ENCODE measurements around the gene VIPR1.

The VIPR1 gene

DNA sequence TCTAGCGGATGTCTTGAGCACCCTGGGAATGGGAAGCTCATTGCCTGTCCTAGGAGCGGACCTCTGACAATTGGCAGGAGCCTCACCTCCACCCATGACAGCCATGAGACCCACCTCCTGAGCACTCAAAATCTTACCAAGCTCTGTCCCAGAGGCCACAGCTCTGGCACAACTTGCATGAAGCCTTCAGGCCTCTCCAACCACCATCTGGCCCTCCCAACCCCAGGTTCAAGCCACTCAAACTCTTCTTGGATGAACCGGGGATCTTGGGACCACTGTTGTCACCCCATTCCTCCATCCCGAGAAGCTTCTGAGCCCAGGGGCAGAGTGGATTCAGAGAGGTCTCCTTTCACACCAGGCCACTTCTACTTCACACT, 1.5 kb downstream of the VIPR1 start:
- TF ChIP-seq, protein P1, sequence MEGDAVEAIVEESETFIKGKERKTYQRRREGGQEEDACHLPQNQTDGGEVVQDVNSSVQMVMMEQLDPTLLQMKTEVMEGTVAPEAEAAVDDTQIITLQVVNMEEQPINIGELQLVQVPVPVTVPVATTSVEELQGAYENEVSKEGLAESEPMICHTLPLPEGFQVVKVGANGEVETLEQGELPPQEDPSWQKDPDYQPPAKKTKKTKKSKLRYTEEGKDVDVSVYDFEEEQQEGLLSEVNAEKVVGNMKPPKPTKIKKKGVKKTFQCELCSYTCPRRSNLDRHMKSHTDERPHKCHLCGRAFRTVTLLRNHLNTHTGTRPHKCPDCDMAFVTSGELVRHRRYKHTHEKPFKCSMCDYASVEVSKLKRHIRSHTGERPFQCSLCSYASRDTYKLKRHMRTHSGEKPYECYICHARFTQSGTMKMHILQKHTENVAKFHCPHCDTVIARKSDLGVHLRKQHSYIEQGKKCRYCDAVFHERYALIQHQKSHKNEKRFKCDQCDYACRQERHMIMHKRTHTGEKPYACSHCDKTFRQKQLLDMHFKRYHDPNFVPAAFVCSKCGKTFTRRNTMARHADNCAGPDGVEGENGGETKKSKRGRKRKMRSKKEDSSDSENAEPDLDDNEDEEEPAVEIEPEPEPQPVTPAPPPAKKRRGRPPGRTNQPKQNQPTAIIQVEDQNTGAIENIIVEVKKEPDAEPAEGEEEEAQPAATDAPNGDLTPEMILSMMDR (IDR thresholded peaks at IDR 0.05): no peak
- no peaks in the 10 kb centered on the region for H3K9me3 ChIP-seq
- H3K4me1 ChIP-seq (ENCODE audit: control insufficient read depth in 1 of 2, insufficient read depth in 1 of 2, low read depth in 1 of 2, low read length in 1 of 2): peaks cover 20 to 21% of the 10 kb centered on the region in 2 experiments
- H3K27me3 ChIP-seq: peaks cover 73% of the 10 kb centered on the region
- no peaks in the 10 kb centered on the region for H3K36me3 ChIP-seq
- H3K27ac ChIP-seq: no peak overlapping the region
- H3K4me3 ChIP-seq (ENCODE audit: low read depth in 1 of 2, low read length in 1 of 2): no peak overlapping the region

DNA sequence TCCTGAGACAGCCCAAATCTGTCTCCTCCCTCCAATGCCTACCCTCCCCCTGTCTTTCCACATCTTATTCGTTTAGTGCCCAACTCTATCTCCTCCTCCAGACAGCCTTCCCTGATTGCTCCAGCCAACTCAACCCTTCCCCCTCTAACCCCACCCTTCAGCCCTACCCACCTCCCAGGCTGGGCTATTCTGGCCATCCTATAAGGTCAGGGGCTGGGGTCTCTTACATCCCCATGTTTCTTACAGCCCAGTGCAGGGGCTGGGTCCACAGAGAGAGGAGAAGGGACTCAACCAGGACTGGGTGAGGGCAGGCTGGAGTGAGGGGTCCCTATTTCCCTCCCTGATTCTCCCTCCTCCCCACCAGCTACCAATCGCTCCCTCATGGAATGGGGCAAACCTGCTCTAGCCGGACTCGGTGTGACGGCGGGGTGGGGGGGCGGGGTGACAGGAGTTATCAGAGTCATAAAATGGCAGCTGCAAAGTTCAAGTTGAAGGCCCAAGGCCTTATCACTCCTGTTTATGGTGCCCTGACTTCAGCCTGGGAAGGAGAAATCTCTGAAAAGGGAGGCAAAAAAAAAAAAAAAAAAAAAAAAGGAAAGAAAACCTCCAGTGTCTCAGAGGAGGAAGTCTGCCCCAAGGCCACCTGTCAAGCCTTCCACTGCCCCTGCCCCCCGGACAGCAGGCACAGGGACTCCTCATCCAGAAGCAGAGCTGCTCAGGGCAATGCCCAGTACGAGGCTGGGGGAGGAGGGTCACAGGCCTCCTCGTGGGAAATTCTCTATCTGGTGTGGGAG, 2.1 kb downstream of the VIPR1 start:
- Histone ChIP-seq H3K4me1 (ENCODE audit: control insufficient read depth in 1 of 2, insufficient read depth in 1 of 2, low read depth in 1 of 2, low read length in 1 of 2) (peaks cover 20 to 21% of the 10 kb centered on the region in 2 experiments), H3K27ac (no peak overlapping the region), H3K36me3 (no peaks in the 10 kb centered on the region), H3K4me3 (ENCODE audit: low read depth in 1 of 2, low read length in 1 of 2) (no peak overlapping the region), H3K9me3 (no peaks in the 10 kb centered on the region), H3K27me3 (peaks cover 73% of the 10 kb centered on the region)
- TF ChIP-seq, protein P1 (IDR thresholded peaks at IDR 0.05): no peak

DNA sequence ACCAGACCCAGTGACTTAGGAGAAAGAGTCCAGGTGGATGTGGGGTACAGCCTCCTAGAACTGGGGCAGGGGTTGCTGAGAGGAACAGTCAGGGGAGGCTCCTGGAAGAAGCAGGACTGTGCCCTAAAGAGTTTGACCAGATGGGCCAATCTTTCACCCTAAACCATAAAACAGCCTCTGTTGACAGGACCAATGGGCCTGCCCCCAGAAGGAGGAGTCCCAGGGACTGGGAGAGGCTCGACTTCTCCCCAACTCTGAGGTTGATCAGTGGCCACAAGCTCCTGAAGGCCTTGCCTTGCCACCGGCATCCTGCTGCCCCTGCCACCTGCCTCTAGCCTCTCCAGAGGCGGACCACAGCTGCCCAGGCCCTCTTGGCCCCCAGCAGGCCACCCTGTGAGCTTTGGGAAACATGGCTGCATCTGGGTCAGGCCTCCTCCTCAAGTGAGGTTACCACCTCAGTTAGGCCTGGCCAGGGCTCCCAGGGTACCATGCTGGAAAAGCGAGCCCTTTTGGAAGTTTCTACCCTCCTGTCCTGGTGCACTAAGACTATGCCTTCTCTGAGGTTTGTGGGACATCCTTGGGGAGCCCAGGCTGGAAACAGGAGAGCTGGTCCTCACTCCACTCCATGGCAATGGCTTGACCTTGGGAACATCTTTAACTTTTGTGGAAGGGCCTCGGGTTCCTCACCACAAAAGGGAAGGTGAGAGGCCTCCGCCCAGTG, 2.8 kb downstream of the VIPR1 start:
- Histone ChIP-seq H3K27me3 (peaks cover 69% of the 10 kb centered on the region), H3K27ac (no peak overlapping the region), H3K36me3 (no peaks in the 10 kb centered on the region), H3K4me1 (ENCODE audit: control insufficient read depth in 1 of 2, insufficient read depth in 1 of 2, low read depth in 1 of 2, low read length in 1 of 2) (peaks cover 20 to 21% of the 10 kb centered on the region in 2 experiments), H3K4me3 (ENCODE audit: low read depth in 1 of 2, low read length in 1 of 2) (no peak overlapping the region), H3K9me3 (no peaks in the 10 kb centered on the region)
- TF ChIP-seq, protein P1 (IDR thresholded peaks at IDR 0.05): no peak

DNA sequence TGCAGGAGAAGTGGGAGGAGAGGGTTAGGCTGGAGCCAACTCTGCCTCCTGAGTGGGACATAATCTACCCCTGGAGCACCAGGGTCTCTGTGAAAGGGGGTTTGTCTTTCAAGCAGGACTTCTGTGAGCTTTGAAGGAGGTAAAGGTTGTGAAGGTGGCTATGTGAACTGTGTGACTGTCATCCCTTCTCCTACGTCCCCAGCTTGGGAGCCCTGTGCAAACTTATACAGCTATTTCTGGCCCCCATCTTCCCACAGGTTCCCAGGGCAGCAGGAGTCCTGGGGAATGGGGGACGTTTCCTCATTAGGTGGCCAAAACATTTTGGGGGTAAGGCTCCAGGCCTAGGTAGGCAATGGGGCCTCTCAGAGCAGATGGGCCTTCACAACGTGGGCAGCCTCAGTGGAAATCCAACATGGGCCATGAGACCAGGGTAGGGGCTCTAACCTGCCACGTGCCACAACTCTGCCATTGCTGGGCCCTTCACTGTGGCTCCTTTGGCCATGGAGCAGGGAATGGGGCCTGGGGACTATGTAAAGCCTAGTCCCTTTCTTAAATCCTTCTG, 3.5 kb downstream of the VIPR1 start:
- no peaks in the 10 kb centered on the region for H3K9me3 ChIP-seq
- H3K27ac ChIP-seq: no peak overlapping the region
- H3K4me1 ChIP-seq (ENCODE audit: control insufficient read depth in 1 of 2, insufficient read depth in 1 of 2, low read depth in 1 of 2, low read length in 1 of 2): peaks cover 20 to 21% of the 10 kb centered on the region in 2 experiments
- TF ChIP-seq, protein P1 (IDR thresholded peaks at IDR 0.05): no peak
- H3K27me3 ChIP-seq: peaks cover 62% of the 10 kb centered on the region
- no peaks in the 10 kb centered on the region for H3K36me3 ChIP-seq
- no peak overlapping the region for H3K4me3 ChIP-seq (ENCODE audit: low read depth in 1 of 2, low read length in 1 of 2)

DNA sequence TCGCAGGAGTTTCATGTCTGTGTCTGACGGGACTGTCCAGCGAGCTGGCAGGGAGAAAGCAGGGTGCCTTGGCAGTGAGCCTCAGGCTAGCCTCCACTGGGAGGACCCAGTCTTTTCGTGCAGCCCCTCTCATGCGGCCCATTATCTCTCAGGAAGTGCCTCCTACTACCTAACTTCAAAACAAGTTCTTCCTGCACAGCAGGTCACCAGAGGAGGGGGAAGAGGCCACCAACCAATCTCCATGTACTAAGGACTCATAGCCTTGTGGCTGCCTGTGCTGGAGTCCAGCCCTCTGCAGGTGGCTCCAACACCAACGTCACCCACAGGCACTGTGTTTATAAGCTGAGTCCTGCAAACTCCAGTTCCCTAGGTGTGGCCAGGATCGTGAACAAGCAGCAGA, 4.8 kb downstream of the VIPR1 start:
- peaks cover 9 to 11% of the 10 kb centered on the region in 2 experiments for H3K4me1 ChIP-seq (ENCODE audit: control insufficient read depth in 1 of 2, insufficient read depth in 1 of 2, low read depth in 1 of 2, low read length in 1 of 2)
- TF ChIP-seq, protein P1 (IDR thresholded peaks at IDR 0.05): no peak
- no peak overlapping the region for H3K27ac ChIP-seq
- no peak overlapping the region for H3K4me3 ChIP-seq (ENCODE audit: low read depth in 1 of 2, low read length in 1 of 2)
- H3K36me3 ChIP-seq: no peaks in the 10 kb centered on the region
- no peaks in the 10 kb centered on the region for H3K9me3 ChIP-seq
- H3K27me3 ChIP-seq: peaks cover 49% of the 10 kb centered on the region
